ENCODE measurements around the gene PFKL.

PFKL gene

GRCh38 chr21:44321846-44322450 is 22.1 kb downstream of the PFKL start:
- ChIA-PET CTCF (no interaction called here), POLR2A (ENCODE audit: low non-redundant PET) (no interaction called here)
- TF ChIP-seq CTCF (conservative IDR thresholded peaks at IDR 0.05; ENCODE audit: low read depth): no peak
- H3K27ac ChIP-seq: no peak overlapping the region
- no peak for DNase-seq (ENCODE audit: low spot score)

- CTCF ChIA-PET: interaction anchor here (0.6 kb wide), 1 partner anchor 20 kb away, joined by 4 read pairs; no protein-coding TSS in a partner anchor
- POLR2A ChIA-PET (ENCODE audit: low non-redundant PET): no interaction called here
- no peak overlapping the region for H3K27ac ChIP-seq
- no peak for TF ChIP-seq CTCF (conservative IDR thresholded peaks at IDR 0.05; ENCODE audit: low read depth)
- DNase-seq (ENCODE audit: low spot score): no peak
Measured at GRCh38 chr21:44322621-44323325, 22.9 kb downstream of the PFKL start.

GRCh38 chr21:44323591-44323990 is 23.7 kb downstream of the PFKL start:
- no peak for DNase-seq (ENCODE audit: low spot score)
- no peak for TF ChIP-seq CTCF (conservative IDR thresholded peaks at IDR 0.05; ENCODE audit: low read depth)
- ChIA-PET CTCF (no interaction called here), POLR2A (ENCODE audit: low non-redundant PET) (no interaction called here)
- H3K27ac ChIP-seq: no peak overlapping the region

- no peak overlapping the region for H3K27ac ChIP-seq
- POLR2A ChIA-PET (ENCODE audit: low non-redundant PET): no interaction called here
- DNase-seq (ENCODE audit: low spot score): no peak
- CTCF ChIA-PET: no interaction called here
- TF ChIP-seq CTCF (conservative IDR thresholded peaks at IDR 0.05; ENCODE audit: low read depth): no peak
Measured at GRCh38 chr21:44324106-44324853, 24.4 kb downstream of the PFKL start.

GRCh38 chr21:44324854-44325107 is 24.9 kb downstream of the PFKL start:
- TF ChIP-seq CTCF (conservative IDR thresholded peaks at IDR 0.05; ENCODE audit: low read depth): no peak
- POLR2A ChIA-PET (ENCODE audit: low non-redundant PET): no interaction called here
- CTCF ChIA-PET: no interaction called here
- no peak for DNase-seq (ENCODE audit: low spot score)
- H3K27ac ChIP-seq: no peak overlapping the region

GRCh38 chr21:44325386-44326271 is 25.8 kb downstream of the PFKL start:
- CTCF ChIA-PET: interaction anchor here (0.6 kb wide), 1 partner anchor 23 kb away, joined by 3 read pairs; no protein-coding TSS in a partner anchor
- no peak for TF ChIP-seq CTCF (conservative IDR thresholded peaks at IDR 0.05; ENCODE audit: low read depth)
- POLR2A ChIA-PET (ENCODE audit: low non-redundant PET): no interaction called here
- H3K27ac ChIP-seq: no peak overlapping the region
- DNase-seq (ENCODE audit: low spot score): no peak

All from RWPE1 (cell line).